Body of pancreas (tissue), 4 donors: ENCODE measurements around the gene ACIN1. TPM values are rescaled to one million over a fixed set of nuclear protein-coding genes. Genes with fewer than 3 reads are reported as not detected.

Experiments used
- ATAC-seq: fragments of 150-250 bp; one replicate; pipeline ENCODE4 v1.9.1; 2016
- DNase-seq, 4 donors: peaks; one replicate each; pipeline ENCODE4 v3.0.0-alpha.2; 2019
- H3K27ac ChIP-seq, 4 donors: fragments of 200-600 bp; sonication (generic); 1 replicate in 3 of 4; 2 replicates in 1 of 4; pipeline versions ENCODE4 v1.5.1 to v1.6.1; 2016 to 2019; ENCODE audit warnings: mild to moderate bottlenecking in 1 of 4, mixed read lengths in 1 of 4, moderate library complexity in 1 of 4
- H3K27me3 ChIP-seq, 2 donors: fragments of 200-600 bp; sonication (generic); one replicate each; pipeline ENCODE4 v1.6.0; 2016; ENCODE audit warnings: mild to moderate bottlenecking in 1 of 2
- H3K36me3 ChIP-seq, 2 donors: fragments of 200-600 bp; sonication (generic); replicated peaks in 1 of 2; 2 replicates each; pipeline ENCODE4 v1.5.1; 2016; ENCODE audit warnings: low read depth in 2 of 2; ENCODE audit not compliant: insufficient read depth in 1 of 2
- H3K4me1 ChIP-seq: fragments of 200-600 bp; sonication (generic); one replicate; pipeline ENCODE4 v1.6.0; 2016
- H3K4me3 ChIP-seq, 2 donors: fragments of 200-600 bp; sonication (generic); 1 replicate in 1 of 2; 2 replicates in 1 of 2; pipeline ENCODE4 v1.5.1; 2016 to 2019
- H3K9me3 ChIP-seq, 3 donors: fragments of 200-600 bp; sonication (generic); 1 replicate in 2 of 3; 2 replicates in 1 of 3; pipeline ENCODE4 v1.5.1; 2016
- CTCF ChIP-seq, 7 experiments: fragments of 450-650 bp in 4 of 7; fragments of 200-600 bp in 3 of 7; sonication (generic) in 3 of 7; IDR thresholded peaks; one replicate each; pipeline ENCODE4 v1.5.1; 2016 to 2019; ENCODE audit warnings: antibody characterized with exemption in 7 of 7
- POLR2A ChIP-seq, 3 donors: fragments of 450-650 bp; IDR thresholded peaks; one replicate each; pipeline ENCODE4 v1.6.1; 2016; ENCODE audit warnings: antibody characterized with exemption in 3 of 3, mild to moderate bottlenecking in 2 of 3
- WGBS, 2 donors: methylation state at CpG; one replicate each; pipeline ENCODE4 v1.1.5; 2017; 5-methylcytosine and 5-hydroxymethylcytosine counted together
- intact Hi-C: fragments of 100-400 bp; cut with DNase I; formaldehyde crosslinking; loops from one replicate; pipeline ENCODE4 v1.15.1; 2023
- total RNA-seq, 2 donors: library from RNA; depleted of rRNA; stranded (reverse); fragments of >200 nt; gene quantifications; one replicate each; pipeline ENCODE4 v1.1.0, GENCODE V29; 2016

ACIN1 gene
- total RNA-seq, 2 donors from 2014 or later, result 91.6 to 110 TPM

DNA sequence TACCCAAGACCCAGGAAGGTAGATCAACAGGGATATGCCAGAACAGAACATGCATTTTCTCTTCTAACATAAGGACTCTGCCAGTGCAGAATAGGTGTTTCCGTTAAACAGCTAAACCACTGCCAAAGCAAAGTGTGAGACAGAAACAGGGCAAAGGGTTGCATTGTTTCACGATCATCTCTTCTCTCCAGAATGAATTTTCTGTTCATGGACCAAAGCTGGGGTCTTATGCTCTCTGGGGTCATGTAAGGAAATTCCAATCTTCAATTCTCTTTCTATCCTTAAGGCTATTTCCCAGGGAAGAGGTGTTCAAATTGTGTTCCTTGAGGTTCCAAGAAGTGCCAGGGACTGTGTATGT lies 71.2 kb downstream of the ACIN1 start:
- no peak for TF ChIP-seq CTCF (IDR thresholded peaks at IDR 0.05)
- no peak for TF ChIP-seq POLR2A (IDR thresholded peaks at IDR 0.05)
- H3K27ac ChIP-seq, result no peak overlapping the region
- peaks cover 0 to 8% of the 10 kb centered on the region in 2 donors for H3K36me3 ChIP-seq
- ATAC-seq (no peak), DNase-seq (no peak)
- no peaks in the 10 kb centered on the region for H3K9me3 ChIP-seq
- intact Hi-C loops, result no loop called here
- H3K27me3 ChIP-seq, result no peaks in the 10 kb centered on the region
- H3K4me3 ChIP-seq, result no peak overlapping the region
- H3K4me1 ChIP-seq, result peaks cover 2% of the 10 kb centered on the region
- WGBS, 2 donors, result 85 to 89% methylated on average over 2 of the region's 2 CpGs

GRCh38 chr14:23023022-23023794 lies 71.7 kb downstream of the ACIN1 start:
- WGBS, 2 donors, result 69 to 76% methylated on average over 8 of the region's 8 CpGs
- ATAC-seq, result no peak
- no peaks in the 10 kb centered on the region for H3K27me3 ChIP-seq
- H3K4me1 ChIP-seq, result no peaks in the 10 kb centered on the region
- TF ChIP-seq POLR2A (IDR thresholded peaks at IDR 0.05), result no peak
- no peak for TF ChIP-seq CTCF (IDR thresholded peaks at IDR 0.05)
- no peak for DNase-seq
- H3K27ac ChIP-seq, result no peak overlapping the region
- no peaks in the 10 kb centered on the region for H3K9me3 ChIP-seq
- intact Hi-C loops, result no loop called here
- H3K4me3 ChIP-seq, result no peak overlapping the region
- H3K36me3 ChIP-seq, result peaks cover 0 to 8% of the 10 kb centered on the region in 2 donors

DNA sequence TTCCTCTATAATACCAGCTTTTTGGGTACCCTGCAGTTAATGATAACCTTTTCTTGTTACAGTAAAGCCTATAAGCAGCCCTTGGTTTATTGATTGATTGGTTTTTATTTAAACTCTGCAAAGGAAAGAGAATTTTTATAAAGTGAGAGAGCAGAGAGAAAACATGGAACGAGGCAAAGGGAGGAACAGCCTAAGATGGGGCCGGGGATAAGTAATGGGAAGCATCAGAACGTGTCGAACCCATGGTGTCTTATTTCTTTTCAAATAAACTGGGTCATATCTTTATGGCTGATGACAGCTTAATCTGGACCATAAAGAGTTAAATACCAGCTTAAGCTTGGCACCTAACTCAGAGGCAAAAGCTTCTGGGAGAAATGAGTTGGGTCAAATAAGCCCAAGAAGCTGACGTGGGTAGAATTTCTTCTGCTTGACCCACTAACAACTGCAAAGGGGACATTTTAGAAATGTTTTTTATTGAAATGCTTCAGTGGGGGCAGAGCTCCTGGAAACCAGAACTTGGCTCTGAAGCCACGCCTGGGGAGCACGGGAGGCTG lies 73.0 kb downstream of the ACIN1 start:
- TF ChIP-seq CTCF (IDR thresholded peaks at IDR 0.05) (no peak), POLR2A (IDR thresholded peaks at IDR 0.05) (no peak)
- Histone ChIP-seq H3K36me3 (peaks cover 0 to 8% of the 10 kb centered on the region in 2 donors), H3K4me3 (no peak overlapping the region), H3K9me3 (no peaks in the 10 kb centered on the region), H3K27me3 (no peaks in the 10 kb centered on the region), H3K27ac (no peak overlapping the region), H3K4me1 (no peaks in the 10 kb centered on the region)
- intact Hi-C loops, result no loop called here
- ATAC-seq (no peak), DNase-seq (no peak)
- WGBS, 2 donors, result 66 to 67% methylated on average over 7 of the region's 7 CpGs

- H3K27me3 ChIP-seq, result no peaks in the 10 kb centered on the region
- WGBS, 2 donors, result 74 to 79% methylated on average over 9 of the region's 9 CpGs
- no peak overlapping the region for H3K27ac ChIP-seq
- H3K36me3 ChIP-seq, result peaks cover 0 to 8% of the 10 kb centered on the region in 2 donors
- no peak for ATAC-seq
- H3K9me3 ChIP-seq, result no peaks in the 10 kb centered on the region
- no peak overlapping the region for H3K4me3 ChIP-seq
- TF ChIP-seq CTCF (IDR thresholded peaks at IDR 0.05) (no peak), POLR2A (IDR thresholded peaks at IDR 0.05) (no peak)
- intact Hi-C loops, result no loop called here
- H3K4me1 ChIP-seq, result no peaks in the 10 kb centered on the region
- DNase-seq, result no peak
These were observed 73.5 kb downstream of the ACIN1 start for GRCh38 chr14:23021434-23021833.
